Stimulated activated CD4-positive, alpha-beta T cell treated with anti-CD3 and anti-CD28 coated beads, Interleukin-4, amount 100 ng/mL, for 24 hours (primary cell): ENCODE measurements around the gene GHRHR.

ENCODE experiments used
- DNase-seq: peaks from one replicate; pipeline ENCODE4 v3.0.0-alpha.2; 2020

Gene GHRHR

GRCh38 chr7:30963842-30964241, at the start of gene GHRHR:
TSS of gene GHRHR (plus strand) at chr7:30963953. CDS start at chr7:30964069, 116 bp downstream.
- no peak for DNase-seq

DNA sequence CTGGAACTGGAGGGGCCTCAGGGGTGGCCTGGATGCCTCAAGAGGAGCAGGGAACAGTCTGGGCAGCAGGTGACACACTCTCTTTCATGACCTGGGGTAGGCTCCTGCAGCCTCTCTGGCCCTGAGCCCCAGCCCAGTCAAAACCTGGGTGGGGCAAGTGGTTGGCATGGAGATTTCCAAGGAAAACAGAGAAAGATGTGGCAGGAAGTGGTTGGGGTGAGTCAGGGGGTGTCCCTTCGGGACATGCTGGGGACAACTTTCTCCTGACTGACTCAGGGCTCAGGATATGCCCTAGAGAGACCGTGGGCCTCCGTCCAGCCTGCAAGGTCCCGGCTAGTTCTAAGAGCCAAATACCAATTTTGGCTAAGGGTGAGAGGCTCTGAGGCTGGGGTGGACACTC, 49.2 kb upstream of the GHRHR start:
- DNase-seq: no peak

DNA sequence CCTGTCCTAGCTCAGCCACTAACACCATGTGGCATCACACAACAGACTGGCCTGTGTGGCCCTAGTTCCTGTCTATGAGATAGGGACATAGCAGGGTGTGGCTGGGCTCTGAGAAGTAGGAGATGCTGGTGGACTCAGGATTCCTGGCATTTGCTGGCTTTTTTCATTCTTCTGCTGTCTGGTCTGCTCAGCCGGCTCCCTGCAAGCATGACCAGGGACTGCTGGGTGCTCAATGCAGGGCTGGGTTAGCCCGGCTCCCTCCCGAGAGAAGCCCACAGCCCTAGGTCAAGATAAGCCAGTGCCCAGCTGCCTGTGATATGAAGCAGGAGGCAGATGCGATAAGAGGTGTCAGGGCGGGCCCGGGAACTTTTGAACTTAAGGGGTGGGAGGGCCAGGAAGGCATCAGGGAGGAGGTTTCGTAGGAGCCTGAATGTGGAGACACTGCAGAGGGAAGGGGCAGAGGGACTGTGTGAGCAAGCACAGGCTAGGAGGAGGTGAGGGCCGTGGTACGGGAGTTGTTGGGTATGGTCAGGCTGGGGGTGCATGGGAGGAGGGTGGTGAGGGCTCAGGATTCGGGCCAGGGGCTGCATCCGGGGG, 48.6 kb upstream of the GHRHR start:
- no peak for DNase-seq

- no peak for DNase-seq
These were observed 48.0 kb upstream of the GHRHR start for GRCh38 chr7:30915751-30916150.

- no peak for DNase-seq
These were observed 47.5 kb upstream of the GHRHR start for GRCh38 chr7:30916255-30916654.

DNA sequence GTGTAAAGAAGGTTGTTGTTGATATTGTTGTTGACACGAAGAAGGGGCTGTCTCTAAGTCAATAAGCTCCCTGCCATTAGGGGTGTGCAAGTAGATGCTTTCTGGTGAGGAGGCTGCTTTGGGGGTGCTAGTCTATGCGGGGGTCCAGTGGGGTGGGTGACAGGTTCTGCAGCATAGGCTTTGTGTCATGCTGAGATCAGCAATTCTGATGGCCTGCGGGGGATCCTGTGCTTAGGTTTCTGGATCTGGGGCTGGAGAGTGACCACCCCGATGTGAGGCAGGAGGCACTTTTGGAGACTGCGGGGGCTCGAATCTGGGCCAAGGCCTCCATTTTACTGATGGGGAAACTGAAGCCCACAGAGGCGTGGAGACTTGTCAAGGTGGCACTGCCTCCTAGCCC, 47.0 kb upstream of the GHRHR start:
- no peak for DNase-seq

- DNase-seq: no peak
These were observed 46.4 kb upstream of the GHRHR start for GRCh38 chr7:30917216-30917893.

GRCh38 chr7:30918676-30919075, 45.1 kb upstream of the GHRHR start:
- DNase-seq: no peak

GRCh38 chr7:30920021-30920583, 43.7 kb upstream of the GHRHR start:
- DNase-seq: no peak

DNA sequence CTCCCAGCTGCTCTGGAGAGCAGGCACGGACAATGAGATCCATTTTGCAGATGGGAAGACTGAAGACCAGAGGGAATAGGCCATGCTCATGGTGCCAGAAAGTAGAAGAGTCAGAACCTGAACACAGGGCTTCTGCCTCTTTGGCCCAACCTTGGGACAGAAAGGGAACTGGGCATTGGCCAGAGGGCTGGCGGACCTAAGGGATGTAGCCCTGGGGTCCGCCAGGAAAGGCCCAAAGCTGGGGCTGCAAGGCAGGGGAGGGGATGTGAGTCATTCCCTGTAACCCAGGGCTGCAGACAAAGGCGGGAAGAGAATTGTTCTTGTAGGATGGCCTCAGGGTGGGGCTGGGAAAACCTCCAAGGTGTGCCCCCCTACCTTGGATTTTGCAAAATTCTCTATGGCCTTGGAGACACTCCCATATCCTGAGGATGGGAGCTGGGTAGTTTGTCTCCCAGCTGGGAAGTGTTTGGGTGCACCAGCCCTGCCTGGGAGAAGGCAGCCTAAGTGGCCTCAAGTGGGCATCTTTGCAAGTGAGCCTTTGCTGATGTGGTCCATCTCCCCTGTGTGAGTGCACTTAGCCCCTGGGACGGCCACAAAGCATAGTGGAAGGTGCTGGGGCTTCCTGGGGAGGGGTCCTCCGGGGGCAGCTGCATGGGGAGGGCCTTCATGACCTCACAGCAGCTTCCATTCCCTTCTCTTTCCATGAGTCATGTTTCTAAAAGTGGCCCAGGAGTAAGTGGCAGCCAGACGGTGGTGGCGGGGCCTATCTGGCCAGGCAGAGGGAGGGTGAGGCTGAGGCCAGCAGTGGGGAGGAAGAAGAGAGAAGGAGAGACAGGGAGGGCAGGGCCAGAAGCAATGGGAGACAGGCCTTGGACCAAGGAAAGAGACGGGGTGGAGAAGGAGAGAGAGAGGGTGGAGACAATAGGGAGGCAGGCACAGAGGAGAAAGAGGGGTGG, 42.9 kb upstream of the GHRHR start:
- no peak for DNase-seq

DNA sequence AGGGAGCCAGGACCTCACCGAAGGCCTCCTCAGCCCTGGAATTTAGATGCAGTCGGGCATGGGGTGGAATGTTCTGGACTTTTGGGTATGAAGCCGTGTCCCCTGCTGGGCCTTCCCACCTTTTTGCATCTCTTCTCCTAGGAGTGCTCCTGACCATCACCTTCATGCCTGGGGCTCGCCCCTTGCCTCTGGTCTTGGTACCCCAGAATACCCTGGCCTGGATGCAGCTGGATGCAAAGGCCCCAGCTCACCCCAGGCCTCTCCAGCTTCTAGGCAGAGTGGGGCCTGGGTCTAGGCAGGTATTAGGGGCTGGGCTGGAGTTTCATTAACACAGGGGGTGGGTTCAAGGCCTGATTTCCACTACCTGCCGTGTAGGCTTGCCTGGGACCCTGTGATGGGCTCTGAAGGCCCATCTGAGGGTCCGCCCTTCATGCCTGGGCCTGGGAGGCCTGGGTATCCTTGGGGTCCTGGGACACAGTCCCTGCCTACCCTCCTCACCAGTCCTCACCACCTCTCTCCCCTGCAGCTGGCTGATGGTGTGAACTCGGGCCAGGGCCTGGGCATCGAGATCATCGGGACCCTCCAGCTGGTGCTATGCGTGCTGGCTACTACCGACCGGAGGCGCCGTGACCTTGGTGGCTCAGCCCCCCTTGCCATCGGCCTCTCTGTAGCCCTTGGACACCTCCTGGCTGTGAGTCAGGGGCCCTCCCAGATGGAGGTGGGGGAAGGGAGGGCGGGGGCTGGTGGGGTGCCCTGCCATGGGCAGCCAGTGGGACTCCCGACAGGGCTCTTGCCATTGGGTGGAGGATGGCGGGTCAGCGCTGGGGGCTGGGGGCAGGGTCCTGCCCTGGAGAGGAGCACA, 42.0 kb upstream of the GHRHR start:
- DNase-seq: no peak

DNA sequence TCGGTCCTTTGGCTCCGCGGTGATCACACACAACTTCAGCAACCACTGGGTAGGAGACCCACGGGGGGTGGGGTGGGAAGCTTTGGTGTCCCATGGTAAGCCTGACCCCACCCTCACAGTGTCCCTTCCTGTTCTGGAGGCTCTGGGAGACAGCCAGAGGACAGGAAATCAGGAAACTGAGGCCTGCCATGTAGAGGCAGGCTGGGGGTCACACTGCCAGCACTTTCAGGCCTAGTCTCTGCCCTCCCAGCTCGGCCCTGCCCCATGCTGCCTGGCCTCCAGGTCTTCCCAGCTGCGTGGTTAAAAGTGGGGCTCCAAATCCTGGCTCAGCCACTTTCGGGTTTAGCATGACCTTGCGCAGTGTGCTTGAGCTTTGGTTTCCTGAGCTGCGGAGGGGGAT, 41.2 kb upstream of the GHRHR start:
- no peak for DNase-seq

DNA sequence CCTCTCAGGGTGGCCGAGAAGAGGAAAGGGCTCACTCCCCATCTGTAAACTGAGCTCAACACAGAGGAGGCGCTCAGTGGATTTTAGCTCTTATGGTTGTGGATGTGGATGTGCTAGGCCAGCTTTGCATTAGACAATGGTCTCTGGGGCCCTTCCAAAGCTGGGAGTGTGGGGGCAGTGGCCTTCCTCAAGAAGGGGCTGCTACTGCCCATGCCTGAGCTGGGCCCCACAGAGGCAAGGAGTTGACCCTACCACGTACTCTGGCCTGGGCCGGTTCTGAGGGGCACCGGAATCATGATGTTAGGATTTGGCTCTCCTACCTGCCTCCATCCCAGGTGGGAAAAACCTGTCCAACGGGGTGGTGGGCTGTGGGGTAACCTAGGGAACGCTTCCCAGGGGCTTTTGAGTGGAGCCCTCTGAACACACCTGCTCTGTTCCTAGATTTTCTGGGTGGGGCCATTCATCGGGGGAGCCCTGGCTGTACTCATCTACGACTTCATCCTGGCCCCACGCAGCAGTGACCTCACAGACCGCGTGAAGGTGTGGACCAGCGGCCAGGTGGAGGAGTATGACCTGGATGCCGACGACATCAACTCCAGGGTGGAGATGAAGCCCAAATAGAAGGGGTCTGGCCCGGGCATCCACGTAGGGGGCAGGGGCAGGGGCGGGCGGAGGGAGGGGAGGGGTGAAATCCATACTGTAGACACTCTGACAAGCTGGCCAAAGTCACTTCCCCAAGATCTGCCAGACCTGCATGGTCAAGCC, 40.6 kb upstream of the GHRHR start:
- DNase-seq: no peak

DNA sequence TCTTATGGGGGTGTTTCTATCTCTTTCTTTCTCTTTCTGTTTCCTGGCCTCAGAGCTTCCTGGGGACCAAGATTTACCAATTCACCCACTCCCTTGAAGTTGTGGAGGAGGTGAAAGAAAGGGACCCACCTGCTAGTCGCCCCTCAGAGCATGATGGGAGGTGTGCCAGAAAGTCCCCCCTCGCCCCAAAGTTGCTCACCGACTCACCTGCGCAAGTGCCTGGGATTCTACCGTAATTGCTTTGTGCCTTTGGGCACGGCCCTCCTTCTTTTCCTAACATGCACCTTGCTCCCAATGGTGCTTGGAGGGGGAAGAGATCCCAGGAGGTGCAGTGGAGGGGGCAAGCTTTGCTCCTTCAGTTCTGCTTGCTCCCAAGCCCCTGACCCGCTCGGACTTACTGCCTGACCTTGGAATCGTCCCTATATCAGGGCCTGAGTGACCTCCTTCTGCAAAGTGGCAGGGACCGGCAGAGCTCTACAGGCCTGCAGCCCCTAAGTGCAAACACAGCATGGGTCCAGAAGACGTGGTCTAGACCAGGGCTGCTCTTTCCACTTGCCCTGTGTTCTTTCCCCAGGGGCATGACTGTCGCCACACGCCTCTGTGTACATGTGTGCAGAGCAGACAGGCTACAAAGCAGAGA, 39.9 kb upstream of the GHRHR start:
- DNase-seq: no peak

DNA sequence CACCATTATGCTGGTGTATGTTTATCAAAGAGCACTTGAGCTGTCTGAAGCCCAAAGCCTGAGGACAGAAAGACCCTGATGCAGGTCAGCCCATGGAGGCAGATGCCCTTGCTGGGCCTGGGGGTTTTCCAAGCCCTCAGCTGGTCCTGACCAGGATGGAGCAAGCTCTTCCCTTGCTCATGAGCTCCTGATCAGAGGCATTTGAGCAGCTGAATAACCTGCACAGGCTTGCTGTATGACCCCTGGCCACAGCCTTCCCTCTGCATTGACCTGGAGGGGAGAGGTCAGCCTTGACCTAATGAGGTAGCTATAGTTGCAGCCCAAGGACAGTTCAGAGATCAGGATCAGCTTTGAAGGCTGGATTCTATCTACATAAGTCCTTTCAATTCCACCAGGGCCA, 39.1 kb upstream of the GHRHR start:
- no peak for DNase-seq

- no peak for DNase-seq
These were observed 38.6 kb upstream of the GHRHR start for GRCh38 chr7:30925117-30925516.

DNA sequence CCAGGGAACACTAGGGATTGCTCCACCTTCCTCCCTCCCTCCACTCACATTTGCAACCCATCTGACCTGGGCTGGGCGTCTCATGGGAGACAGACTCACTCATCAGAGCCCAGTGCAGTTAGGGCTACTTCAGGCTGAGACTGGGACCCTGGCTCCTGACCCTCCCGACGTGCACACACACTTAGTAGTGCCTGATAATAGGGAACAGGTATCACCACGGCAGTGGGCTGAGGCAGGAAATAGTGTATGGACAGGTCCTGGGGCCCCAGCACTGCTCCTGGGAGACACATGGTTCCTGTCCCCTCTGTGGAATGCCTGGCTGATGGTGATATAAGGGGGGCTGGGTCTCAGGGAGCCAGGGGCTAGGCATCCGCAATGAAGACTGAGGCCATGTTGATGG, 37.8 kb upstream of the GHRHR start:
- no peak for DNase-seq

DNA sequence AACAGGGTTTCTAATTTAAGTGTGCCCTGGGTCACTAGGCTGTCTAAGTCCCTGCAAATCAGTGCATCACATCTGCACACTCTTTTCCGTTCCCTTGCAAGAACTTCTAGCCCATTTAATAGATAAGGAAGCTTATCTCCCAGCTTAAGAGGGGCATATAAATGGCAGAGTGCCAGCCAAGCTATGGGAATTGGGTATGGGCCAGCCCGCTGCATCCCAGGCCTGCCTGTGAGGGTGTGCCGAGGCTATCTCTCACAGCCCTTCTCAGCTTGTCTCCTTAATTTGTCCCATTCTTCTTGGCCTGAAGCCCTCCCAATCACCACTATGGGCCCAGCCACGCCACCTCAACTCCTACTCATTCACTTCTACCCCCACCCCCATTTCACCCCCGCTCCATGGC, 37.4 kb upstream of the GHRHR start:
- no peak for DNase-seq

- DNase-seq: peak; percentile 1
These were observed 36.7 kb upstream of the GHRHR start for GRCh38 chr7:30927040-30927439.

DNA sequence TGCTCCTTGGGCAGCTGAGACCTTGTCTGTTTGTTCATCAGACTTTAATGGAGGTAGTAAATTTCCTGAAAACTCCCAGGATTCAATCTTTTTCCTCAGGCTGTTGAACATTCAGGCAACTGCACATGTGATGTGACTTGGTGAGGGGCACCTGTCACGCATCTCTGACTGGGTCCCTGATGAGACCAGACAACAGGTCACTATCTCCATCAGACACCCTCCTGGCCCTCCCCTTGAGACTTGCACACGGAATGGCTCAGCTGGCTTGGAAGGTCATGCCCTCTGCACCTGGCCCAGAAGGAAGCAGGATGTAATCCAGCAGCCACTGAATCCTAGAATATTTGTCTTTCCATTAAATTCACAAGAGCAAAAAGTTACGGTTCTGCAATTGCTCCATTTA, 36.2 kb upstream of the GHRHR start:
- peak; percentile 2 for DNase-seq

DNA sequence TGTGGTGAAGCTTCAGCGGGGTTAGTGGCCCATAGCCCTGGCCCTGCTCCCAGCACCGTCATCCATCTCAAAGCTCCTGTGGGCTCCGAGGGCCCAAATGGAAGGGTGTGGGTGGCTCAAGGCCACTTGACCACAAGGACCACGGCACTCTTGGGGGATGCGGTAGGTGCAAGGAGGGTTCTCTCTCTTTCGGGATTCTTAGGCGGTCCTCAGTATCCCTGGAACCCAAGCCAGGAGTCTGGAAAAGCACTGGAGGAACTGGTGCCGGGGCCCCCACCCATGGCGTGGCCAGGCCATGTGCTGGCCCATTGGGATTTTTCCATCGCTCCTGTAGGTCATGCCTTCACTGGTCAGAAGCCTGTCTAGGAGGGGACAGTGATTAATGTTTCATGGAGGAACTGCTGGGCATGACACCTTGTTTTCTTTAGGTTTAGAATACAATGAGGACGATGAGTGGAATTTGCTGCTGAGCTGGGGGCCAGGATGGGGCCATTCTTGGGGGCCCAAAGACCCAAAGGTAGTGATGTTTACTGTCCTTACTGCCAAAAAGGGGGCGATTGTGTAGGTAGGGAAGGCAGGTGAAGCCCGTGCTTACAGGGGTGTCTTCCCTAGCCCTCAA, 35.4 kb upstream of the GHRHR start:
- DNase-seq: peak; percentile 2
